ENCODE measurements around the gene LCN6.

The LCN6 gene

GRCh38 chr9:136734837-136735496 lies 13.4 kb downstream of the LCN6 start:
- no peak overlapping the region for H3K4me2 ChIP-seq (ENCODE audit: low read depth, low read length)

GRCh38 chr9:136733611-136734010 lies 14.7 kb downstream of the LCN6 start:
- Histone ChIP-seq H3K4me1 (ENCODE audit: low read length) (peaks cover 5% of the 10 kb centered on the region; the same call in 1 of the 2 replicates), H4K20me1 (ENCODE audit: insufficient read depth, low read length) (no peaks in the 10 kb centered on the region), H3K9me3 (replicated peaks; ENCODE audit: insufficient read depth, low read length) (no peaks in the 10 kb centered on the region), H2AFZ (ENCODE audit: low read length) (no peak overlapping the region), H3K4me2 (ENCODE audit: low read depth, low read length) (no peak overlapping the region), H3K9me2 (replicated peaks; ENCODE audit: insufficient read depth, low read length) (no peaks in the 10 kb centered on the region), H3K9ac (ENCODE audit: low read length) (no peak overlapping the region), H3K79me2 (ENCODE audit: low read length) (no peaks in the 10 kb centered on the region), H3F3A (ENCODE audit: insufficient read depth, low read length) (peaks cover 3% of the 10 kb centered on the region; the same call in 1 of the 2 replicates), H3K4me3 (ENCODE audit: low read length) (no peak overlapping the region), H3K36me3 (replicated peaks; ENCODE audit: insufficient read depth, low read length) (no peaks in the 10 kb centered on the region), H3K27ac (ENCODE audit: low read length) (no peak overlapping the region), H3K27me3 (replicated peaks; ENCODE audit: insufficient read depth, low read length) (peaks cover 40% of the 10 kb centered on the region)
- TF ChIP-seq EZH2 (optimal IDR thresholded peaks at IDR 0.05; ENCODE audit: low read depth, low read length) (no peak), EZH2phosphoT487 (IDR thresholded peaks at IDR 0.05; ENCODE audit: low read length) (no peak), CTCF (IDR thresholded peaks at IDR 0.05; ENCODE audit: low read length) (no peak)
- DNase-seq = no peak

More at GRCh38 chr9:136734837-136735496, 13.4 kb downstream of the LCN6 start:
- no peak overlapping the region for H3K9ac ChIP-seq (ENCODE audit: low read length)
- H3K79me2 ChIP-seq (ENCODE audit: low read length) = no peaks in the 10 kb centered on the region
- H4K20me1 ChIP-seq (ENCODE audit: insufficient read depth, low read length) = no peaks in the 10 kb centered on the region
- peaks cover 49% of the 10 kb centered on the region for H3K27me3 ChIP-seq (replicated peaks; ENCODE audit: insufficient read depth, low read length)
- H3K4me1 ChIP-seq (ENCODE audit: low read length) = no peaks in the 10 kb centered on the region
- H3K36me3 ChIP-seq (replicated peaks; ENCODE audit: insufficient read depth, low read length) = no peaks in the 10 kb centered on the region
- no peak overlapping the region for H3K4me3 ChIP-seq (ENCODE audit: low read length)
- TF ChIP-seq CTCF (IDR thresholded peaks at IDR 0.05; ENCODE audit: low read length) (no peak), EZH2 (optimal IDR thresholded peaks at IDR 0.05; ENCODE audit: low read depth, low read length) (no peak), EZH2phosphoT487 (IDR thresholded peaks at IDR 0.05; ENCODE audit: low read length) (no peak)
- DNase-seq = no peak
- H3K9me2 ChIP-seq (replicated peaks; ENCODE audit: insufficient read depth, low read length) = no peaks in the 10 kb centered on the region
- no peaks in the 10 kb centered on the region for H3K9me3 ChIP-seq (replicated peaks; ENCODE audit: insufficient read depth, low read length)
- H3F3A ChIP-seq (ENCODE audit: insufficient read depth, low read length) = no peaks in the 10 kb centered on the region
- no peak overlapping the region for H3K27ac ChIP-seq (ENCODE audit: low read length)
- H2AFZ ChIP-seq (ENCODE audit: low read length) = no peak overlapping the region

DNA sequence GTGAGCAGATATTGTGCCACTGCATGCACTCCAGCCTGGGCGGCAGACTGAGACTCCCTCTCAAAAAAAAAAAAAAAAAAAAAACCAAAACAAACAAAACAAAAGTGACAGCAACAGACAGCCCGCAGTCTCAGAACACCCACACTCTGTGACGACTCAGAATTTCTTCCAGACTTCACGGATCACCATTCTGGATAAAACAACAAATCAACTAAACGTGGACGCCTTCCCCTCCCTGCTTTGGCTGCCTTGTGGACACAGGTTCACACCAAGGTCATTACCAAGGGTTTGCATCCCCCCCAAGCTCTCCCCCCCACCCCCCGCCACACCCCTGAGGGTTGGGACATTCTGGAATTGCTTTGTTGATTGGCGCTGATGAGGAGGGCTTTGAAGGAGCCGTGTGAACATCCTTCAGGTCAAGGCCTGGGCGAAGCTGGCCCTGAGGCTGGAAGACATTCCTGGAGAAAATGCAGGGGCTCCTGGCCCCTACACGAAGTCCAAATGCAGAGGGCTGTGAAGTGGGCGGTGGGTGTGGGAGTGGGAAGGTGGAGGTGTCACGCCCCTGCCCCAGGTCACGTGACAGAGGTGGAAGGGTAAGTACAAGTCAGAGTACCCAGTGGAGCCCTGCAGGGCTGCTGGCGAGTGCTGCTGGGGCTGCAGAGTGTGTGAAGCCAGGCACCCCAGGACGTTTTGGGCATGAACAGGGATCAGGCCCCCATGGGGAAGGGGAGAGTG lies 15.7 kb downstream of the LCN6 start:
- no peak for TF ChIP-seq EZH2 (optimal IDR thresholded peaks at IDR 0.05; ENCODE audit: low read depth, low read length)
- H3K36me3 ChIP-seq (replicated peaks; ENCODE audit: insufficient read depth, low read length) = no peaks in the 10 kb centered on the region
- H3K9me2 ChIP-seq (replicated peaks; ENCODE audit: insufficient read depth, low read length) = no peaks in the 10 kb centered on the region
- H3K9ac ChIP-seq (ENCODE audit: low read length) = no peak overlapping the region
- no peaks in the 10 kb centered on the region for H4K20me1 ChIP-seq (ENCODE audit: insufficient read depth, low read length)
- no peak overlapping the region for H3K4me2 ChIP-seq (ENCODE audit: low read depth, low read length)
- H3K4me1 ChIP-seq (ENCODE audit: low read length) = peaks cover 5% of the 10 kb centered on the region; the same call in 1 of the 2 replicates
- no peak for DNase-seq
- no peak overlapping the region for H3K27ac ChIP-seq (ENCODE audit: low read length)
- no peak overlapping the region for H2AFZ ChIP-seq (ENCODE audit: low read length)
- no peaks in the 10 kb centered on the region for H3K9me3 ChIP-seq (replicated peaks; ENCODE audit: insufficient read depth, low read length)
- peaks cover 32% of the 10 kb centered on the region for H3K27me3 ChIP-seq (replicated peaks; ENCODE audit: insufficient read depth, low read length)
- peaks cover 4% of the 10 kb centered on the region for H3K79me2 ChIP-seq (ENCODE audit: low read length)
- peaks cover 3% of the 10 kb centered on the region; the same call in 1 of the 2 replicates for H3F3A ChIP-seq (ENCODE audit: insufficient read depth, low read length)
- no peak overlapping the region for H3K4me3 ChIP-seq (ENCODE audit: low read length)
